ENCODE results near the gene GNB1L. TPM values are rescaled to one million over a fixed set of nuclear protein-coding genes. Genes with fewer than 3 reads are reported as not detected.

Gene GNB1L, protein sequence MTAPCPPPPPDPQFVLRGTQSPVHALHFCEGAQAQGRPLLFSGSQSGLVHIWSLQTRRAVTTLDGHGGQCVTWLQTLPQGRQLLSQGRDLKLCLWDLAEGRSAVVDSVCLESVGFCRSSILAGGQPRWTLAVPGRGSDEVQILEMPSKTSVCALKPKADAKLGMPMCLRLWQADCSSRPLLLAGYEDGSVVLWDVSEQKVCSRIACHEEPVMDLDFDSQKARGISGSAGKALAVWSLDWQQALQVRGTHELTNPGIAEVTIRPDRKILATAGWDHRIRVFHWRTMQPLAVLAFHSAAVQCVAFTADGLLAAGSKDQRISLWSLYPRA
- 8.6 TPM for polyA plus RNA-seq (2013, experiment 1 of 2; ENCODE audit: insufficient read length)
- polyA plus RNA-seq (2013, experiment 2 of 2; ENCODE audit: insufficient read length), result 4.1 TPM

- DNase-seq, result peak; percentile 95
Measured at GRCh38 chr22:19854778-19855503, at the start of gene GNB1L, which contains the start of gene RTL10. Gene GNB1L (minus strand): TSS chr22:19854874. CDS start chr22:19821355, 33,519 bp downstream. Gene RTL10 (minus strand): TSS chr22:19854874. CDS start chr22:19852261, 2,613 bp downstream.

DNA sequence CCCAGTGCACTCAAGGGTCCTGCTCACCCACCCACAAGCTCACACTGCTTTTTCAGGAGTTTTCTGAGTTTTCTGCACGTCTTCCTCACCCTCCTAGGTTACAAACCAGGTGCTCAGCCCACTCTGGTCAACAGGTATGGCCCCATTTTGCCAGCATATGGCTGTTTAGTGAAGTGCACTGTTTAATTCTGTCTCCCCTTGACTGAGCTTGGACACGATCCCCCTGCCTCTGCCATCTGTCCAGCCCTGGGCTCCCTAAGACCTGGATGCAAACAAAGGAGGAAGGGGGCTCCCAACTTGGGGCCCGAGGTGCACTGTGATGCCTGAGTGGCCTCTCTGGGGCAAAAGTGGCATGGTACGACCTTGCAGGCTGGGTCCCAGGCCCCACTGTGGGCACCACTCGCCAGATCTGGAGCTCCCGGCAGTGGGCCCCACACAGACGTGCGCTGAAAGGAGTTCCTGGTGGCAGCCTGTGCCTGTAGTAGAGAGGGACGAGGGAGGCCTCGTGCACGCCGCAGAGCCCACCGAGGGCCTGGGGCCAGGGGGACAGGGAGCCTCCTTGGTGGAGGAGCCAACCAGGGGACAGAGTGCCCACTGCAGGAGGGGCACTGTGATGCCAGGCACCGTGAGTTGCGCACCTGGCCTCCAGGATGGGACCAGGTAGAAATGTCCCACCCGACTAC is 49.6 kb upstream of the GNB1L start:
- DNase-seq, result no peak

- no peak for DNase-seq
Measured at GRCh38 chr22:19903513-19903912, 48.8 kb upstream of the GNB1L start.

DNA sequence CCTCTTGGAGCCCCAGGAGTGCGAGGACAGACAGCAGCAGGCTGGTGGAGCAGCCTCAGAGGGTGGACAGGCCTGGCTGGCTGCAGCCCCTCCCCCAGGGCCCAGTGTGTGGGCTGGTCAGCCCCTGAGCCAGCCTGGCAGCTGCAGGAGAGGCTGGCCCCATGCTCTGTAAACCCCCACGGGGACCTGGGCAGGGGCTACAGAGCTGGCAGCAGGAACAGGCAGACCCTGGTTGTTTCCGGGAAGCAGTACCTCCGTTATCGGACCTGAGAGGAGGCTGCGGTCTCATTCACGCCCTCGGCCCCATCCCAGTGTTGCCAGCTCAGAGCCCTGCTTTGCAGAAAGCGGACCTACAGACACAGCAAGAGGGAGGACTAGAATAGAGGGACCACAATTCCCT is 48.4 kb upstream of the GNB1L start:
- no peak for DNase-seq

DNA sequence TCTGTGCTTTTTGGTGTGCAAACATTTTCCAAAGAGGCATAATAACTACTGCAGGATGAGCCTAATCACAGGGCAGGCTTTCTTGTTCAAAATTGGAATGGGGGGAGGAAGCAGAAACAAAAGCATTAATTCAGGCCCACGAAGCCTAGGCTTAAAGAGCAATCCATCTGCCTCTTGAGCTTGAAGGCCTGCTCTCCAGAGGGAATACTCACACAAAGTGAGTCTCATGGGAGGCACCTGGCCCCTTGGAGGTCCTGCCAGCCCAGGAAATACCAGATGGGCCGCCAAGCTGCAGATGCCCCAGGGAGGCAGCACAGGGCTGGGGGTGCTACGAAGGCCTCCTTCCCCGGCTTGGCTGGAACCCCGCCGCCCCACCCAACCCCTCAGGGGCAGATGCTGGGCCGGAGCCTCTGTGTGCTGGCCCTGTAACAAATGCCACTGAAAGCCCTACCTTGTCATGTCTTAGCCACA is 47.6 kb upstream of the GNB1L start:
- DNase-seq, result no peak

DNA sequence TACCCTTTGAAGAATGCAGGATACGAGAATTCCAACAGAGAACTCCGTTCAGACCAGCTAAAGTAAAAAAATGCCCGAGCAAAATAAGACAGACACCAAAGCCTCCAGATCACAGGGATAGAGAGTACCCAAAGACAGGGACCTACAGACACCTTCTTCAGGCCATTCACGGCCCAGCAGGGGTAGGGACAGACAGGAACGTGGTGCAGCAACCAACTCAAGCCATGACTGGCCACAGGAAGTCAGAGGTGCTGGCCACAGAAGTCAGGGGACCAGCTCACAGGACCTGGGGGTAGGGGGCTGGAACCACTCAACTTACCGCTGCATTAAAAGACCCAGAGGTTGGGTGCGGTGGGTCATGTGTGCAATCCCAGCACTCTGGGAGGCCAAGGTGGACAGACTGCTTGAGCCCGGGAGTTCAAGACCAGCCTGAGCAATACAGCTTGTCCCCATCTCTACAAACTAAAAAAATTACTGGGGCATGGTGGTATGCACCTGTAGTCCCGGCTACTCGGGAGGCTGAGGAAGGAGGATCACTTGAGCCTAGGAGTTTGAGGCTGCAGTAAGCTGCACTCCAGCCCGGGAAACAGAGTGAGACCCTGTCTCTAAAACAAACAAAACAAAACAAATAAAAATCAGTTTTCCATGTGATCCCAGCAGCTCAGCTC is 47.0 kb upstream of the GNB1L start:
- no peak for DNase-seq

DNA sequence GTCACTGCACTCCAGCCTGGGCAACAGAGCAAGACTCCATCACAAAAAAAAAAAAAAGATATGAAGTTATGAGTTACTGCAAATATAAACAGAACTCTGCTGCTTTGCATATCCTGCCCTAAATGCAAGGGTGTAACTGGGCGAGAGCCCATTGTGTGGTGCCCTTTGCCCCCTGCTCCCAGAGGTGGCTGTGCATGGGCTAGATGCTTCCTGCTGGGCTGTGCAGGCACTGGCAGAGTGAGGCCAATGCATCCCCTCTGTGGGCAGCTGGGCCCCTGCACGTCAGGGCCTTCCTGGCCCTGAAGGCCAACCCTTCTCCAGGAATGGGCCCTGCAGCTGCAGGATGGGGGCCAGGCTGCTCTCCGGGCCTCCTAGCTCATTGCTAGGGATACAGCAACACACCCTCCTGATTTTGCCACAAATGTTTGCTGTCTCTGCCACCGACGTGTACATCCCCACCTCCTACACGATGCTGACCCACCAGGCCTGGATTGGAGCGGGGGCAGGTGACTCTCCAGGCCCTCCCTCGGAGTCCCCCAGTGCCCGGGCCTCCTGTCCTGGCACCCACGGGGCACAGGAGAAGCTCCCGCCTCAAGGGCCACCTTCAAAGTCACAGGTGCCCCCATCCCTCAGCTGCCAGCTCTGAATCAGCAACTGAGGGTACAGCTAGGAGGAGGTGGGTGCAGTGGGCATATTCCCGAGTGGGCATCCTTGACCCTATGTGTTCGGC is 46.2 kb upstream of the GNB1L start:
- no peak for DNase-seq

DNA sequence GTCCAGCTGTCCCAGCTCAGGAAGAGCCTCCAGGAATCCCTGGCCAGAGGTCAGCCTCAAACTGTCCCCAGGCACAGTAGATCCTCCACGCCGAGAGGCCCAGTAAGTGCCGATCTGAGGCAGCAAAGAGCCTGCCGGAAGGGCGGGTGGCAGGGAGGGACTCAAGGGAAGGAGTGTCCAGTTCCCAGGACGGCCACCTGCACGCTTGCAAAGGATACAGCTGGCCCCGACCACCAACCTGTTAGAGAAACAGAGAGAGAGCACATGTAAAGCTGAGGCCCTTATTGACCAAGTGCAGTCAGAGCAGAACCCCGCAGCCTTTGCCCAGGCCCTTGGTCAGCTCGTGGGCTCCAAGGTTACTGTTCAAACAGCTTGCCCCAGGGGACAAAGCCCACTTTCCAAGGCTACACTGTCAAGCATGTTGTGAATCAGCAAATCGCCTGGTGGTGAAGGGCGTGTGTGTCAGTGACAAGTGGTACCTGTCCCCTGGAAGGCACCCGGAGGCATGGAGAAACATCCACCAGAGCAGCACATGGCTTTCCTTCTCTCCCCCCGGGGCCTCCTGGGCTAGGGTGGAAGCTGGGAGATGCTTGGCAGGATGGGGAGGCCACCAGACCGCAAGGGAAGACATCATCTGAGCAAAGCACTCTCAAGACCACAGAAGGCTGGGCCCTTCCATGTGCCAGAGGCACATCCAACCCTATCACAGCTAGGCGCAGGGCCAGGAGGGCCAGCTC is 44.3 kb upstream of the GNB1L start:
- no peak for DNase-seq

DNA sequence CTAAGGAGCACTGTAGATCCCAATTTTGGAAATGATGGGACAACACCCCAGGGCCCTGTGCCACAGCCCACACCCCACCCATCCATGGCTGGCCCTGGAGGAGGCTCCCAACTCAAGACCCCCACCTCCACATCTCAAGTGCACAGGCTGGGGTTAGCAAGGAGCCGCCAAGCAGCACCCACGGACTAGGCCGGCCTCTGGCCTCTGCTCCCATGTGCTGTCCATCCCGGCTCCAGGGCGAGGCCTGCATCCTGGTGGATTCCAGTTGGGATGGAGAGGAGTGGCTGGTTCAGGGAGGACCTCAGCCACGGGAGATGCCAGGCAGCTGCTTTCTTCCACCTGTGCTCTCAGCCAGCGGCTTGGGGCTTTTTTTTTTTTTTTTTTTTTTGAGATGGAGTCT is 43.5 kb upstream of the GNB1L start:
- no peak for DNase-seq

GRCh38 chr22:19897726-19898125 is 43.1 kb upstream of the GNB1L start:
- no peak for DNase-seq

- DNase-seq, result no peak
Measured at GRCh38 chr22:19896665-19897355, 42.1 kb upstream of the GNB1L start.

- DNase-seq, result no peak
Measured at GRCh38 chr22:19895160-19895849, 40.6 kb upstream of the GNB1L start.

DNA sequence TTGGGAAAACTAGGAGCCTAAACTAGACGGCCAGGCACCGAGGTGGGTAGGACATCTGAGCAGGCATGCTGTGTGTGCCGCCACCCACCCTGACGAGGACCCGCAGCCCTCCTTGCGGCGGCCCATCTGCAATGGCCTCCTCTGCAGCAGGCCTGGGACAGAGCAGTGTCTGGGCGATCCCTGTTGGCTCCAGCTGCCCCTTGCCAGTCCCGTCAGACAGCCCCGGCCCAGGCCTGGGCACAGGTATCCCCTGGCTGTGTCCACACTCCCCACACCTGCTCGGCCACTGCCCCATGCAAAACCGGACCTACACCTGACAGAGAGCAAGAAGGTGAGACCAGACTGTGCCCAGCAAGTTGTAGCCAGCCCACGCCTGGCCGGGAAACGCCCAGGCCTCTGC is 38.7 kb upstream of the GNB1L start:
- DNase-seq, result no peak

DNA sequence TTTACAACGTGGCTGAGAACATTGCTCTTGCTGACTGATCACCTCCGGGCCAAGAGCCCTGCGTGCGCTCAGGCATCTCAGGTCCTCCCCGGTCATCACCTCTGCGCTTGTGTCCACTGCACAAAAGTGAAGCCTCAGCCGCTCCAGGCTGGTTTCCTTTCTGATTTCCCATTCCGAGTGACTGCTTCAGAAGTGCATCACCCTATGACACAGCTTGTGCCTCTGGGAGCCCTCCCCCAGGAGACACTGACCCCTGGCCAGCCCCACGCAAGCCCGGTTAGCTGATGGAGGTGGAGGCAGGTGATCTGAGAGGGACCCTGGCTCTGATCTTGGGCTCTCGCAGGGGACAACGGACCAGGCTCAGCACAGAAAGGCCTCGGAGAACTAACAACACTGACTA is 38.3 kb upstream of the GNB1L start:
- DNase-seq, result no peak

- DNase-seq, result no peak
Measured at GRCh38 chr22:19892257-19892879, 37.7 kb upstream of the GNB1L start.

- peak; percentile 74 for DNase-seq
Measured at GRCh38 chr22:19891317-19892256, 36.9 kb upstream of the GNB1L start.

DNA sequence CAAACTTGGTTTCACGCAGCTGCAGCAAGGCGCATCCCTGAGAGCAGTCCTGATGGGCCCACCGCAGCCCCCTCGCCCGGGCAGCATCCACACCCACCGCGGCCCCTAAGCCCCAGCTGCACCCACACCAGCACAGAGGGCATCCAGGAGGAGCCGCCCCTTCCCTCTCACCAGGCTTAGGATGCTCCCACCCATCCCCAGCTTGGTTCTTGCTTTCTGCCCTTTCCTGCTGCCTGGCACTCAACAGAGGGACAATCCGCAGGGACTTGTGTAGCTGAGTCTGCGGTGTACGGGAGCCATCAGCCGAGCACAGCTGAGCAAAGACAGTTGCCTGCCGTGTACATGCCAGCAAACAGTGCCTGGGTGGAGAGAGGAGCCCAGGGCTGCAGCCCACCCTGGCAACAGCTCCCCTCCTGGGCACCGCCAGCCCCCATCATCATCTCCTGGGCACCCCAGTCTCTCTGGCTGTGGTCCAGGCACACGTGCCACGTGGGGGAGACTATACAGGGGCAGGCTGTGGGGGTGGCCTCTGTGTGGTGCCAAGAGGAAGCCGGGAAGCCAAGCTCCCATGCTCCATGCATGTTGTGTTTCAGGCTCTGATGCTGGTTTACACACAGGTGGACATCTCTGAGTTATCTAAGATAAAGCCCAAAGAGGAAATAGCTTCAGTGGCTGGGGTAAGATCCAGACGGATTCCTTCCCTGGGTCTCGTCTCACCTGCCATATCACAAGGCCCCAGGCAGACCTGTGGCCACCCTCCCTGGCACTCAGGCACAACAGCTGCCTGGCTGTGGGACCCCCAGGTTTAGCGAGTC is 36.0 kb upstream of the GNB1L start:
- no peak for DNase-seq

Measured in fibroblast of skin of back (primary cell).